Measurements from ENCODE around the gene DOCK10. TPM values are rescaled to one million over a fixed set of nuclear protein-coding genes. Genes with fewer than 3 reads are reported as not detected.

DOCK10 gene
- total RNA-seq, 2 experiments from 2014 or later, result 191 to 198 TPM

GRCh38 chr2:224861266-224861665, 181.0 kb downstream of the DOCK10 start:
- Mint-ChIP-seq H3K36me3 (ENCODE audit: low read depth) (peaks cover 56% of the 10 kb centered on the region), H3K4me3 (no peak overlapping the region), H3K27ac (peak overlapping the region; percentile 16), H3K4me1 (ENCODE audit: low read depth) (no peaks in the 10 kb centered on the region), H3K27me3 (no peaks in the 10 kb centered on the region), H3K9me3 (no peaks in the 10 kb centered on the region)
- intact Hi-C loops (cut with micrococcal nuclease), result no loop called here
- ChIA-PET POLR2A (interaction anchor here (1.9 kb wide), 1 partner anchor 18 kb away, joined by 4 read pairs; no protein-coding TSS in a partner anchor), CTCF (interaction anchor here (0.8 to 1.2 kb wide), 4 partner anchors 13 to 83 kb away, joined by 3 to 4 read pairs (median 3); no protein-coding TSS in a partner anchor)
- no peak for DNase-seq
- ATAC-seq, result no peak
- no peak for TF ChIP-seq CTCF (IDR thresholded peaks at IDR 0.05)

GRCh38 chr2:224860786-224861185, 181.5 kb downstream of the DOCK10 start:
- no peak for TF ChIP-seq CTCF (IDR thresholded peaks at IDR 0.05)
- H3K4me1 Mint-ChIP-seq (ENCODE audit: low read depth), result no peaks in the 10 kb centered on the region
- peaks cover 54% of the 10 kb centered on the region for H3K36me3 Mint-ChIP-seq (ENCODE audit: low read depth)
- no peak overlapping the region for H3K4me3 Mint-ChIP-seq
- DNase-seq (no peak), ATAC-seq (no peak)
- intact Hi-C loops (cut with micrococcal nuclease), result no loop called here
- no peaks in the 10 kb centered on the region for H3K9me3 Mint-ChIP-seq
- CTCF ChIA-PET, result interaction anchor here (0.8 to 1.2 kb wide), 3 partner anchors 13 to 83 kb away, joined by 3 to 4 read pairs (median 3); no protein-coding TSS in a partner anchor
- POLR2A ChIA-PET, result interaction anchor here (1.9 kb wide), 1 partner anchor 17 kb away, joined by 4 read pairs; no protein-coding TSS in a partner anchor
- H3K27ac Mint-ChIP-seq, result peak overlapping the region; percentile 42
- no peaks in the 10 kb centered on the region for H3K27me3 Mint-ChIP-seq

GRCh38 chr2:224851811-224852210, 190.5 kb downstream of the DOCK10 start:
- no peaks in the 10 kb centered on the region for H3K9me3 Mint-ChIP-seq
- intact Hi-C loops (cut with micrococcal nuclease), result no loop called here
- TF ChIP-seq CTCF (IDR thresholded peaks at IDR 0.05), result no peak
- no peak for DNase-seq
- CTCF ChIA-PET, result interaction anchor here (1.7 kb wide), 1 partner anchor 32 kb away, joined by 5 read pairs; no protein-coding TSS in a partner anchor
- ATAC-seq, result no peak
- peaks cover 12% of the 10 kb centered on the region for H3K4me1 Mint-ChIP-seq (ENCODE audit: low read depth)
- no peak overlapping the region for H3K4me3 Mint-ChIP-seq
- POLR2A ChIA-PET, result no interaction called here
- no peak overlapping the region for H3K27ac Mint-ChIP-seq
- peaks cover 71% of the 10 kb centered on the region for H3K36me3 Mint-ChIP-seq (ENCODE audit: low read depth)
- no peaks in the 10 kb centered on the region for H3K27me3 Mint-ChIP-seq

- ChIA-PET POLR2A (no interaction called here), CTCF (interaction anchor here (1.3 kb wide), 1 partner anchor 107 kb away, joined by 3 read pairs; no protein-coding TSS in a partner anchor)
- Mint-ChIP-seq H3K27me3 (no peaks in the 10 kb centered on the region), H3K4me1 (ENCODE audit: low read depth) (peaks cover 12% of the 10 kb centered on the region), H3K36me3 (ENCODE audit: low read depth) (peaks cover 70% of the 10 kb centered on the region), H3K9me3 (no peaks in the 10 kb centered on the region), H3K4me3 (no peak overlapping the region), H3K27ac (peak overlapping the region; percentile 20)
- intact Hi-C loops (cut with micrococcal nuclease), result no loop called here
- no peak for TF ChIP-seq CTCF (IDR thresholded peaks at IDR 0.05)
- no peak for DNase-seq
- ATAC-seq, result peak; percentile 27
These were observed 192.2 kb downstream of the DOCK10 start for GRCh38 chr2:224850081-224850480.

- no peaks in the 10 kb centered on the region for H3K9me3 Mint-ChIP-seq
These were observed 193.0 kb downstream of the DOCK10 start for GRCh38 chr2:224849264-224849663.

More at GRCh38 chr2:224849264-224849663, 193.0 kb downstream of the DOCK10 start:
- ChIA-PET POLR2A (interaction anchor here (1.4 to 1.6 kb wide), 2 partner anchors 27 to 78 kb away, joined by 3 to 6 read pairs; no protein-coding TSS in a partner anchor), CTCF (interaction anchor here (1.3 kb wide), 1 partner anchor 108 kb away, joined by 3 read pairs; no protein-coding TSS in a partner anchor)
- H3K36me3 Mint-ChIP-seq (ENCODE audit: low read depth), result peaks cover 72% of the 10 kb centered on the region
- no peak for ATAC-seq
- H3K4me3 Mint-ChIP-seq, result no peak overlapping the region
- H3K27ac Mint-ChIP-seq, result peak overlapping the region; percentile 34
- intact Hi-C loops (cut with micrococcal nuclease), result no loop called here
- TF ChIP-seq CTCF (IDR thresholded peaks at IDR 0.05), result no peak
- peaks cover 12% of the 10 kb centered on the region for H3K4me1 Mint-ChIP-seq (ENCODE audit: low read depth)
- peak; percentile 9 for DNase-seq
- H3K27me3 Mint-ChIP-seq, result no peaks in the 10 kb centered on the region

Data from activated CD8-positive, alpha-beta T cell treated with anti-CD3 and anti-CD28 coated beads for 36 hours (primary cell).